Hepatocyte (in vitro differentiated cells): ENCODE measurements around the gene KRTAP19-8. TPM values are rescaled to one million over a fixed set of nuclear protein-coding genes. Genes with fewer than 3 reads are reported as not detected.

Experiments
- DNase-seq: peaks from one replicate; pipeline ENCODE4 v3.0.0-alpha.2; 2016; ENCODE audit warnings: low spot score
- H2AFZ ChIP-seq: fragments of 200-600 bp; sonication (generic); 2 replicates; pipeline ENCODE4 v1.6.0; 2016; ENCODE audit warnings: antibody characterized with exemption, mild to moderate bottlenecking
- H3K27ac ChIP-seq: fragments of 200-600 bp; sonication (generic); 2 replicates; pipeline ENCODE4 v1.5.1; 2016; ENCODE audit warnings: mild to moderate bottlenecking
- H3K27me3 ChIP-seq: fragments of 200-600 bp; sonication (generic); 2 replicates; pipeline ENCODE4 v1.6.1; 2016
- H3K36me3 ChIP-seq: fragments of 200-600 bp; sonication (generic); replicated peaks from 2 replicates; pipeline ENCODE4 v1.5.1; 2016; ENCODE audit warnings: low read depth; ENCODE audit not compliant: insufficient read depth
- H3K4me1 ChIP-seq: fragments of 200-600 bp; sonication (generic); 2 replicates; pipeline ENCODE4 v1.5.1; 2016; ENCODE audit warnings: mild to moderate bottlenecking, moderate library complexity; ENCODE audit not compliant: insufficient read depth
- H3K4me2 ChIP-seq: fragments of 200-600 bp; sonication (generic); 2 replicates; pipeline ENCODE4 v1.6.0; 2016
- H3K4me3 ChIP-seq: fragments of 200-600 bp; sonication (generic); 2 replicates; pipeline ENCODE4 v1.5.1; 2016; ENCODE audit warnings: mild to moderate bottlenecking
- H3K79me2 ChIP-seq: fragments of 200-600 bp; sonication (generic); 2 replicates; pipeline ENCODE4 v1.6.0; 2017; ENCODE audit warnings: mild to moderate bottlenecking
- H3K9me2 ChIP-seq: fragments of 200-600 bp; sonication (generic); replicated peaks from 2 replicates; pipeline ENCODE4 v1.6.0; 2017; ENCODE audit warnings: mild to moderate bottlenecking; ENCODE audit not compliant: insufficient read depth
- H3K9me3 ChIP-seq: fragments of 200-600 bp; sonication (generic); 2 replicates; pipeline ENCODE4 v1.5.1; 2016; ENCODE audit warnings: low read depth, mild to moderate bottlenecking
- H4K20me1 ChIP-seq: fragments of 200-600 bp; sonication (generic); 2 replicates; pipeline ENCODE4 v1.6.0; 2016; ENCODE audit warnings: mild to moderate bottlenecking; ENCODE audit not compliant: insufficient read depth, poor library complexity, severe bottlenecking
- CTCF ChIP-seq: fragments of 200-600 bp; sonication (generic); IDR thresholded peaks from 2 replicates; pipeline ENCODE4 v1.5.1; 2016; ENCODE audit warnings: antibody characterized with exemption, mild to moderate bottlenecking; ENCODE audit not compliant: poor library complexity
- EZH2 ChIP-seq: fragments of 200-600 bp; sonication (generic); IDR thresholded peaks from 2 replicates; pipeline ENCODE4 v1.6.1; 2016; ENCODE audit warnings: antibody characterized with exemption, mild to moderate bottlenecking, borderline replicate concordance
- EZH2phosphoT487 ChIP-seq: fragments of 200-600 bp; sonication (generic); IDR thresholded peaks from one replicate; pipeline ENCODE4 v1.6.1; 2018; ENCODE audit warnings: antibody characterized with exemption, mild to moderate bottlenecking, low read depth, moderate library complexity; ENCODE audit not compliant: unreplicated experiment, severe bottlenecking
- WGBS: methylation state at CpG from one replicate; pipeline ENCODE4 v1.1.6; 2016; ENCODE audit warnings: low lambda C conversion rate; ENCODE audit errors: missing lambda C conversion rate; 5-methylcytosine and 5-hydroxymethylcytosine counted together
- polyA plus RNA-seq: library from polyadenylated mRNA; unstranded; fragments of >200 nt; fragmentation: Nextera tagmentation; extraction: Ambion mirVana; gene quantifications from 2 replicates; pipeline ENCODE4 v1.2.1, GENCODE V29; 2016
- total RNA-seq: library from RNA; depleted of rRNA; stranded (reverse); fragments of >200 nt; gene quantifications from 2 replicates; pipeline ENCODE4 v1.2.3, GENCODE V29; 2014

KRTAP19-8 gene
- total and polyA plus RNA-seq, 2 experiments from 2014 or later: not detected

DNA sequence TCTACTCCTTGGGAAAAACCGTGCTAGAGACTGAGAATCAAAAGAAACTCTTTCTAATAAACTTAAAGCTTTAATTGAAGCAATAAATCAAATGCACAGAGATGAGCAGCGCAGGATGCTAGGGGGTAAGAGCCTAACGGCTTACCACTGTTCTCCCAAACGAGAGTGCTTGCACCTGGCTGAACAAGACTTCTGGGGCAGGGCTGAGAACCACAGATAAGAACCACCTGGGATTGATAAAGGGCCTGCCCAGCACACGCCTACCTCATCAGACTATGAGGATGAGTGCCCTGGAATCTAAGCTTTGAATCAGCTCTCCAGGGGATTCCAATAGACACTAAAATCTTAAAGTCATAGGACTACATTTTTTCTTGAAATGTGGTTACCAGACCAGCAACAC, 43.3 kb downstream of the KRTAP19-8 start:
- TF ChIP-seq EZH2phosphoT487: no peak
- no peak for TF ChIP-seq EZH2
- TF ChIP-seq CTCF: no peak
- 43% methylated on average over 5 of the region's 5 CpGs for WGBS
- Histone ChIP-seq H3K9me3 (no peaks in the 10 kb centered on the region), H3K27me3 (no peaks in the 10 kb centered on the region), H3K27ac (no peak overlapping the region), H4K20me1 (no peaks in the 10 kb centered on the region), H3K4me2 (no peak overlapping the region), H3K4me3 (no peak overlapping the region), H3K36me3 (no peaks in the 10 kb centered on the region), H2AFZ (no peak overlapping the region), H3K9me2 (no peaks in the 10 kb centered on the region), H3K79me2 (no peaks in the 10 kb centered on the region), H3K4me1 (no peaks in the 10 kb centered on the region)
- DNase-seq: no peak

DNA sequence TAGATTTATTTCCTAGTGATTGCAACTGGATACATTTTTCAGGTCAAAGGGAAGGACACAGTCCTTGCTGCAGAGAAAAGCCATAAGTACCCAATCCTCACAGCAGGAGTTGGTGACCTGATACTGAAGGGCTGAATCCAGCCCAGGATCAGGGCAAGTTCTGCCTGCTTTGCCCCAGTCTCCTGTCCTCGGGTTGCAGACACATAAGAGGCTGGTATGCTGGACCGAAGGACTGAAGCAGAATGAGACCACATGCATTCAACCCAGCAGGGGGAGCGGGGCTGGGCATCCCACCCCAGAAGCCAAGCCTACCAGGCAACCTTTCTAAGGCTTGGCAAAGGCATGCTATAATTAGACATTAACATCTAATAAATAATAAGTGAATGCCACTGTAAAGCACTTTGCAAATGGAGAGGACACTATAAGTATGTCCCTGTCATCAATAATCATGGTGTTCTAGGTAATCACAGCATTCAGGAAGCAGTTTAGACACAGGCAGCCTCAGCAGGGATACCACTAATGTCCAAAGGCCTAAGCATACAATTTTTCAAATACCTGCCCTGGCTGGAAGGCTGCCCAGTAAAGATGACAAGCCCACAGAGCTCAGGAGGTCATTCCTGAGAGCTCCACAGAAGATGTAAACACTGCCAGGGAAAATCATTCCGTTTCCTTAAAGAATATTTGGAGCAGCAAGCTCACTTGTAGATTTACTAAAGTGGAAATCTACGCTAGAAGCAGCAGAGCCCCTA, 47.6 kb downstream of the KRTAP19-8 start:
- no peak for TF ChIP-seq CTCF
- no peak for TF ChIP-seq EZH2phosphoT487
- TF ChIP-seq EZH2: no peak
- no peak overlapping the region for H3K27ac ChIP-seq
- H3K4me2 ChIP-seq: no peak overlapping the region
- no peaks in the 10 kb centered on the region for H4K20me1 ChIP-seq
- 80% methylated on average over 5 of the region's 5 CpGs for WGBS
- H3K4me1 ChIP-seq: no peaks in the 10 kb centered on the region
- no peaks in the 10 kb centered on the region for H3K36me3 ChIP-seq
- H3K79me2 ChIP-seq: no peaks in the 10 kb centered on the region
- no peaks in the 10 kb centered on the region for H3K9me3 ChIP-seq
- H3K27me3 ChIP-seq: no peaks in the 10 kb centered on the region
- H2AFZ ChIP-seq: no peak overlapping the region
- no peak for DNase-seq
- no peak overlapping the region for H3K4me3 ChIP-seq
- no peaks in the 10 kb centered on the region for H3K9me2 ChIP-seq

GRCh38 chr21:30988706-30989105, 49.6 kb downstream of the KRTAP19-8 start:
- no peak for DNase-seq
- H3K4me2 ChIP-seq: no peak overlapping the region
- no peak overlapping the region for H3K4me3 ChIP-seq
- no peaks in the 10 kb centered on the region for H3K4me1 ChIP-seq
- no peaks in the 10 kb centered on the region for H3K9me3 ChIP-seq
- H3K27me3 ChIP-seq: no peaks in the 10 kb centered on the region
- H3K36me3 ChIP-seq: no peaks in the 10 kb centered on the region
- TF ChIP-seq EZH2phosphoT487: no peak
- TF ChIP-seq EZH2: no peak
- no peak for TF ChIP-seq CTCF
- no peaks in the 10 kb centered on the region for H3K9me2 ChIP-seq
- H3K27ac ChIP-seq: no peak overlapping the region
- H4K20me1 ChIP-seq: no peaks in the 10 kb centered on the region
- WGBS: 68% methylated on average over 1 of the region's 1 CpG
- no peaks in the 10 kb centered on the region for H3K79me2 ChIP-seq
- H2AFZ ChIP-seq: no peak overlapping the region

Other genes starting within 250 kb of the KRTAP19-8 start
- gene KRTAP8-1, start 225.2 kb downstream of the KRTAP19-8 start, total RNA-seq: not detected in 2 replicates
- gene KRTAP8-1, start 225.2 kb downstream of the KRTAP19-8 start, polyA plus RNA-seq: not detected in 2 replicates
- not detected in 2 replicates for gene KRTAP7-1, start 208.7 kb downstream of the KRTAP19-8 start, total RNA-seq
- gene KRTAP7-1, start 208.7 kb downstream of the KRTAP19-8 start, polyA plus RNA-seq: not detected in 2 replicates
- not detected in 2 replicates for gene KRTAP11-1, start 156.9 kb downstream of the KRTAP19-8 start, total RNA-seq
- not detected in 2 replicates for gene KRTAP11-1, start 156.9 kb downstream of the KRTAP19-8 start, polyA plus RNA-seq